ENCODE results near the gene ZNF747.

Gene ZNF747

GRCh38 chr16:30551781-30552180 lies 17.1 kb upstream of the ZNF747 start:
- H3K9me3 ChIP-seq (ENCODE audit: control insufficient read depth, low read length), result no peaks in the 10 kb centered on the region
- peaks cover 8% of the 10 kb centered on the region for H3K79me2 ChIP-seq
- no peak for TF ChIP-seq CTCF (IDR thresholded peaks at IDR 0.05)
- no peak overlapping the region for H2AFZ ChIP-seq
- no peak overlapping the region for H3K9ac ChIP-seq
- no peak overlapping the region for H3K4me3 ChIP-seq (ENCODE audit: low read depth, low read length)
- H3K27ac ChIP-seq, result peak overlapping the region; percentile 40
- H3K36me3 ChIP-seq (ENCODE audit: control insufficient read depth, insufficient read depth, low read length), result no peaks in the 10 kb centered on the region
- H3K4me1 ChIP-seq, result peaks cover 3% of the 10 kb centered on the region
- no peak overlapping the region for H3K4me2 ChIP-seq (ENCODE audit: low read length)
- no peaks in the 10 kb centered on the region for H3K27me3 ChIP-seq (ENCODE audit: control insufficient read depth, insufficient read depth, low read length)

DNA sequence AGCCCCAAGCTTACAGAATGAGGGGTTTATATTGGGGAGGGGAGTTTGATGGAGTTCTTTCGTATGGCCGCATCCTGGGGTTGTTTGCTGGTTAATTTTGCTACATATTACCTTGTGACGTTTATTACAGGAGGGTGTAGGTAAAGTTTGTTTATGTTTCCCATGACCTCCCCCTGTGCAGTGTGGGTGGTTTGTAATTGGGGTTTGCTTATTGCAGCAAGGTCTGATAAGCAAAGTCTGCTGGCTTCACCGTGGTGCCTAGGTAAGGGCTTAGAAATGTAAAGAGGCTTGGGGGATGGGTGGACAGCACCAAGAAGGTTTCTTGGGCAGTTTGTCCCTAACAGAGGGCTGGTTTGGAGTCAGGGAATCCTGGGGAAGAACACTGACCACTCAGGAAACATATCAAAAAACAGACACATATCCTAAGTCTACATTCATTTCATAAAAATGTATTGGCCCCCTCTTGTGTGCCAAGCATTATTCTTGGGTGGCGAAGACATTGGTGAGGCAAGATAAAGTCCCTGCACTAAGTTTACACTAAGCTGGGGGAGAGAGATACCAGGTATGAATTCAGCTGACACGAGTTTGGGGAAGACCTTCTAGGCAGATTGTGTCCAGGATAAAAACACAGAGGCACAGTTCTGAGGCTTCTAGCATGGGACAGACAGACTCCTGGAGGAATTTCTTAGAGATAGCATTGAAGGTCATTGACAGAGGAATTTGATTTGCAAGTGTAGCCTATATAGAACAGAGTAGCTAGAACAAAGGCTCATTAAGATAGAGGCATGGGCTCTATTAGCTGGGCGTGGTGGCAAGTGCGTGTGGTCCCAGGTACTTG lies 14.0 kb upstream of the ZNF747 start:
- Histone ChIP-seq H3K4me3 (ENCODE audit: low read depth, low read length) (no peak overlapping the region), H3K4me2 (ENCODE audit: low read length) (no peak overlapping the region), H3K9ac (no peak overlapping the region), H3K9me3 (ENCODE audit: control insufficient read depth, low read length) (no peaks in the 10 kb centered on the region), H3K79me2 (peaks cover 12% of the 10 kb centered on the region), H3K36me3 (ENCODE audit: control insufficient read depth, insufficient read depth, low read length) (no peaks in the 10 kb centered on the region), H3K27me3 (ENCODE audit: control insufficient read depth, insufficient read depth, low read length) (no peaks in the 10 kb centered on the region), H2AFZ (no peak overlapping the region), H3K27ac (no peak overlapping the region), H3K4me1 (peaks cover 3% of the 10 kb centered on the region)
- no peak for TF ChIP-seq CTCF (IDR thresholded peaks at IDR 0.05)

GRCh38 chr16:30546115-30546514 lies 11.5 kb upstream of the ZNF747 start:
- Histone ChIP-seq H3K79me2 (peaks cover 26% of the 10 kb centered on the region), H3K9ac (no peak overlapping the region), H2AFZ (no peak overlapping the region), H3K4me2 (ENCODE audit: low read length) (no peak overlapping the region), H3K4me1 (no peaks in the 10 kb centered on the region), H3K36me3 (ENCODE audit: control insufficient read depth, insufficient read depth, low read length) (no peaks in the 10 kb centered on the region), H3K4me3 (ENCODE audit: low read depth, low read length) (no peak overlapping the region), H3K9me3 (ENCODE audit: control insufficient read depth, low read length) (no peaks in the 10 kb centered on the region), H3K27ac (no peak overlapping the region), H3K27me3 (ENCODE audit: control insufficient read depth, insufficient read depth, low read length) (no peaks in the 10 kb centered on the region)
- no peak for TF ChIP-seq CTCF (IDR thresholded peaks at IDR 0.05)

DNA sequence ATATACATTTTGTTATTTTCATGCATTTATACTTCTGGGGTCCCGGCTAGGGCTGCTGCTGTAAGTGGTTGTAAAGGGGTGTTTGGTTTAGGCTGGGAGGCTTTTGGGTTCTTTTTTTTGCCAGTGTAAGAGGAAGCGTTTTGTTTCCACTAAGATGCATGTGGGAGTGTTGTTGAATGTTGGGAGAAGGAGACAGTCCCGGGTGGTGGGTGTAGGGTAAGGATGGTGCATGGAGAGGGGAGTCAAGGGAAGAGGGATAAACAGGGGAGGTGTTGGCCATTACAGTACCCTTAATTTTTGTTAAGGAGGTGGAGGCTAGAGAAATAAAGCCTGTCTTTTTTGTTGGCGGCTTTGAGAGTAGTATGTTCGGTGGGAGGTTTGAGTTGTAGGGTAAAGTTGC lies 8.4 kb upstream of the ZNF747 start:
- Histone ChIP-seq H3K4me1 (no peaks in the 10 kb centered on the region), H3K27ac (no peak overlapping the region), H3K36me3 (ENCODE audit: control insufficient read depth, insufficient read depth, low read length) (no peaks in the 10 kb centered on the region), H2AFZ (no peak overlapping the region), H3K27me3 (ENCODE audit: control insufficient read depth, insufficient read depth, low read length) (no peaks in the 10 kb centered on the region), H3K9ac (no peak overlapping the region), H3K79me2 (peaks cover 26% of the 10 kb centered on the region), H3K4me2 (ENCODE audit: low read length) (no peak overlapping the region), H3K9me3 (ENCODE audit: control insufficient read depth, low read length) (no peaks in the 10 kb centered on the region), H3K4me3 (ENCODE audit: low read depth, low read length) (no peak overlapping the region)
- no peak for TF ChIP-seq CTCF (IDR thresholded peaks at IDR 0.05)
